A549 (cell line): ENCODE measurements around the gene HTRA1.

Source experiments
- BHLHE40 ChIP-seq: IDR thresholded peaks from 2 replicates; pipeline ENCODE4 v1.6.1; 2012; ENCODE audit warnings: low read depth, low read length, inconsistent platforms
- CTCF ChIP-seq: fragments of >200 bp; sonication (Bioruptor Twin); formaldehyde crosslinking; IDR thresholded peaks from 3 replicates; pipeline ENCODE4 v1.5.1; 2016
- HOXA7 ChIP-seq: fragments of 250-450 bp; sonication (Bioruptor Pico); IDR thresholded peaks from 2 replicates; pipeline ENCODE4 v1.5.0; 2020; ENCODE audit warnings: mild to moderate bottlenecking, moderate library complexity
- JUNB ChIP-seq: fragments of >200 bp; sonication (Bioruptor Twin); formaldehyde crosslinking; IDR thresholded peaks from 2 replicates; pipeline ENCODE4 v1.6.1; 2016
- KDM1A ChIP-seq: fragments of 200-600 bp; sonication (generic); IDR thresholded peaks from 2 replicates; pipeline ENCODE4 v1.6.1; 2016; ENCODE audit warnings: low read depth, mild to moderate bottlenecking
- NPAS2 ChIP-seq: fragments of 250-450 bp; sonication (Bioruptor Pico); IDR thresholded peaks from 2 replicates; pipeline ENCODE4 v1.8.0; 2022; ENCODE audit warnings: mild to moderate bottlenecking, moderate library complexity, borderline replicate concordance
- POLR2A ChIP-seq: IDR thresholded peaks from 2 replicates; pipeline ENCODE4 v1.6.1; 2012; ENCODE audit warnings: mild to moderate bottlenecking, low read length
- SMC3 ChIP-seq: fragments of >200 bp; sonication (Bioruptor Twin); formaldehyde crosslinking; IDR thresholded peaks from 3 replicates; pipeline ENCODE4 v1.6.1; 2018; ENCODE audit warnings: inconsistent platforms

GRCh38 chr10:122490268-122490667 is 28.9 kb downstream of the HTRA1 start:
- no peak for TF ChIP-seq POLR2A
- no peak for TF ChIP-seq CTCF
- TF ChIP-seq BHLHE40: no peak
- no peak for TF ChIP-seq NPAS2
- TF ChIP-seq HOXA7: no peak
- no peak for TF ChIP-seq JUNB
- TF ChIP-seq KDM1A: no peak
- no peak for TF ChIP-seq SMC3
